Measurements from ENCODE around the gene MRPS12.

GRCh38 chr19:38915329-38916321, 15.1 kb upstream of the MRPS12 start:
- TF ChIP-seq CTCF (IDR thresholded peaks at IDR 0.05), result no peak
- no peak for TF ChIP-seq POLR2A (IDR thresholded peaks at IDR 0.05)
